ENCODE results near the gene SETD3.

- TF ChIP-seq CREB1 (IDR thresholded peaks at IDR 0.05; ENCODE audit: low read depth) (no peak), RAD21 (IDR thresholded peaks at IDR 0.05; ENCODE audit: low read depth) (no peak), YY1 (IDR thresholded peaks at IDR 0.05; ENCODE audit: low read depth) (no peak), MAX (IDR thresholded peaks at IDR 0.05) (no peak), EGR1 (IDR thresholded peaks at IDR 0.05) (no peak), FOXM1 (IDR thresholded peaks at IDR 0.05; ENCODE audit: borderline replicate concordance, low read depth) (no peak), EP300 (IDR thresholded peaks at IDR 0.05; ENCODE audit: borderline replicate concordance) (no peak), CEBPB (IDR thresholded peaks at IDR 0.05) (no peak), TAF1 (IDR thresholded peaks at IDR 0.05; ENCODE audit: low read depth) (no peak), TCF12 (IDR thresholded peaks at IDR 0.05; ENCODE audit: low read depth) (no peak)
- TF ChIP-seq, protein P1, sequence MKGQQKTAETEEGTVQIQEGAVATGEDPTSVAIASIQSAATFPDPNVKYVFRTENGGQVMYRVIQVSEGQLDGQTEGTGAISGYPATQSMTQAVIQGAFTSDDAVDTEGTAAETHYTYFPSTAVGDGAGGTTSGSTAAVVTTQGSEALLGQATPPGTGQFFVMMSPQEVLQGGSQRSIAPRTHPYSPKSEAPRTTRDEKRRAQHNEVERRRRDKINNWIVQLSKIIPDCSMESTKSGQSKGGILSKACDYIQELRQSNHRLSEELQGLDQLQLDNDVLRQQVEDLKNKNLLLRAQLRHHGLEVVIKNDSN (IDR thresholded peaks at IDR 0.05) = no peak
- TF ChIP-seq, protein P2, sequence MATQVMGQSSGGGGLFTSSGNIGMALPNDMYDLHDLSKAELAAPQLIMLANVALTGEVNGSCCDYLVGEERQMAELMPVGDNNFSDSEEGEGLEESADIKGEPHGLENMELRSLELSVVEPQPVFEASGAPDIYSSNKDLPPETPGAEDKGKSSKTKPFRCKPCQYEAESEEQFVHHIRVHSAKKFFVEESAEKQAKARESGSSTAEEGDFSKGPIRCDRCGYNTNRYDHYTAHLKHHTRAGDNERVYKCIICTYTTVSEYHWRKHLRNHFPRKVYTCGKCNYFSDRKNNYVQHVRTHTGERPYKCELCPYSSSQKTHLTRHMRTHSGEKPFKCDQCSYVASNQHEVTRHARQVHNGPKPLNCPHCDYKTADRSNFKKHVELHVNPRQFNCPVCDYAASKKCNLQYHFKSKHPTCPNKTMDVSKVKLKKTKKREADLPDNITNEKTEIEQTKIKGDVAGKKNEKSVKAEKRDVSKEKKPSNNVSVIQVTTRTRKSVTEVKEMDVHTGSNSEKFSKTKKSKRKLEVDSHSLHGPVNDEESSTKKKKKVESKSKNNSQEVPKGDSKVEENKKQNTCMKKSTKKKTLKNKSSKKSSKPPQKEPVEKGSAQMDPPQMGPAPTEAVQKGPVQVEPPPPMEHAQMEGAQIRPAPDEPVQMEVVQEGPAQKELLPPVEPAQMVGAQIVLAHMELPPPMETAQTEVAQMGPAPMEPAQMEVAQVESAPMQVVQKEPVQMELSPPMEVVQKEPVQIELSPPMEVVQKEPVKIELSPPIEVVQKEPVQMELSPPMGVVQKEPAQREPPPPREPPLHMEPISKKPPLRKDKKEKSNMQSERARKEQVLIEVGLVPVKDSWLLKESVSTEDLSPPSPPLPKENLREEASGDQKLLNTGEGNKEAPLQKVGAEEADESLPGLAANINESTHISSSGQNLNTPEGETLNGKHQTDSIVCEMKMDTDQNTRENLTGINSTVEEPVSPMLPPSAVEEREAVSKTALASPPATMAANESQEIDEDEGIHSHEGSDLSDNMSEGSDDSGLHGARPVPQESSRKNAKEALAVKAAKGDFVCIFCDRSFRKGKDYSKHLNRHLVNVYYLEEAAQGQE (IDR thresholded peaks at IDR 0.05; ENCODE audit: low read depth) = no peak
These were observed 67.5 kb downstream of the SETD3 start for GRCh38 chr14:99413172-99413571.

All from Ishikawa (cell line).